SK-N-SH (cell line): ENCODE measurements around the gene GAPVD1. TPM values are rescaled to one million over a fixed set of nuclear protein-coding genes. Genes with fewer than 3 reads are reported as not detected.
A peak's percentile ranks its signal among the peaks of the same experiment; 100 is the strongest.

ENCODE experiments used
- CTCF ChIA-PET: fragments of 300-600, 350-600 bp; formaldehyde crosslinking; extraction: SDS; loops from one replicate; lab custom pipeline; 2021; lab: Yijun Ruan, JAX
- POLR2A ChIA-PET: fragments of 350-600 bp; sonication (Branson Sonifier 250); formaldehyde crosslinking; extraction: SDS; loops from one replicate; lab custom pipeline; 2020; ENCODE audit warnings: antibody characterized with exemption, inconsistent platforms; lab: Yijun Ruan, JAX
- DNase-seq: peaks from one replicate; pipeline ENCODE4 v3.0.0; 2012
- H2AFZ ChIP-seq: fragments of 200-600 bp; sonication (generic); 2 replicates; pipeline ENCODE4 v1.8.1; 2016; ENCODE audit warnings: antibody characterized with exemption, mild to moderate bottlenecking, low read depth
- H3F3A ChIP-seq: fragments of 200-600 bp; sonication (generic); replicated peaks from 2 replicates; pipeline ENCODE3; 2016; ENCODE audit warnings: antibody characterized with exemption, mild to moderate bottlenecking; ENCODE audit not compliant: insufficient read depth
- H3K27ac ChIP-seq, 2 experiments: fragments of 200-500 bp in 1 of 2; fragments of 200-600 bp in 1 of 2; sonication (Bioruptor generic) in 1 of 2; sonication (generic), shearing (Covaris generic) in 1 of 2; 2 replicates each; pipeline versions ENCODE4 v1.5.1 to v1.6.1; 2014 to 2016; ENCODE audit warnings: low read depth in 2 of 2, inconsistent platforms in 1 of 2, low read length in 1 of 2, mild to moderate bottlenecking in 1 of 2, mixed read lengths in 1 of 2
- H3K27me3 ChIP-seq: fragments of 200-600 bp; sonication (generic), shearing (Covaris generic); 2 replicates; pipeline ENCODE4 v1.6.1; 2016; ENCODE audit warnings: mixed run types; ENCODE audit not compliant: insufficient read depth
- H3K36me3 ChIP-seq, 2 experiments: fragments of 200-500 bp in 1 of 2; fragments of 200-600 bp in 1 of 2; sonication (Bioruptor generic) in 1 of 2; sonication (generic) in 1 of 2; replicated peaks in 1 of 2; 2 replicates each; pipeline versions ENCODE3 to v1.5.1; 2014 to 2016; ENCODE audit warnings: low read length in 1 of 2, mild to moderate bottlenecking in 1 of 2; ENCODE audit not compliant: insufficient read depth in 2 of 2, control insufficient read depth in 1 of 2
- H3K4me1 ChIP-seq, 2 experiments: fragments of 200-500 bp in 1 of 2; fragments of 200-600 bp in 1 of 2; sonication (Bioruptor generic) in 1 of 2; sonication (generic), shearing (Covaris generic) in 1 of 2; 2 replicates each; pipeline versions ENCODE4 v1.5.1 to v1.6.1; 2014 to 2016; ENCODE audit warnings: low read depth in 1 of 2, low read length in 1 of 2, mixed run types in 1 of 2; ENCODE audit not compliant: insufficient read depth in 2 of 2, control insufficient read depth in 1 of 2
- H3K4me2 ChIP-seq: fragments of 200-600 bp; sonication (generic), shearing (Covaris generic); 2 replicates; pipeline ENCODE4 v1.6.1; 2017; ENCODE audit warnings: mixed run types
- H3K4me3 ChIP-seq, 2 experiments: fragments of 200-500 bp in 1 of 2; fragments of 200-600 bp in 1 of 2; sonication (Bioruptor generic) in 1 of 2; sonication (generic), shearing (Covaris generic) in 1 of 2; 2 replicates each; pipeline versions ENCODE4 v1.5.1 to v1.8.1; 2014 to 2016; ENCODE audit warnings: low read depth in 2 of 2, inconsistent platforms in 1 of 2, low read length in 1 of 2, mild to moderate bottlenecking in 1 of 2, mixed read lengths in 1 of 2, moderate library complexity in 1 of 2
- H3K79me2 ChIP-seq: fragments of 200-600 bp; sonication (generic); 2 replicates; pipeline ENCODE4 v1.8.1; 2017; ENCODE audit warnings: mild to moderate bottlenecking; ENCODE audit not compliant: insufficient read depth
- H3K9ac ChIP-seq: fragments of 200-600 bp; sonication (generic); 2 replicates; pipeline ENCODE4 v1.6.1; 2017; ENCODE audit warnings: mixed run types
- H3K9me2 ChIP-seq: fragments of 200-600 bp; sonication (generic); 2 replicates; pipeline ENCODE4 v1.6.1; 2017; ENCODE audit warnings: mixed run types
- H3K9me3 ChIP-seq: fragments of 200-600 bp; sonication (generic); 2 replicates; pipeline ENCODE4 v1.6.1; 2017; ENCODE audit warnings: mixed run types, mild to moderate bottlenecking, moderate library complexity
- H4K20me1 ChIP-seq: fragments of 200-600 bp; sonication (generic); 2 replicates; pipeline ENCODE4 v1.6.1; 2017; ENCODE audit warnings: mild to moderate bottlenecking, mixed run types; ENCODE audit not compliant: insufficient read depth
- ELF1 ChIP-seq: IDR thresholded peaks from 2 replicates; pipeline ENCODE4 v1.4.0; 2012
- GATA2 ChIP-seq: sonication (generic); formaldehyde crosslinking; IDR thresholded peaks from 2 replicates; pipeline ENCODE4 v1.5.0; 2020; ENCODE audit warnings: mild to moderate bottlenecking, missing genetic modification reagents
- JUND ChIP-seq: IDR thresholded peaks from 2 replicates; pipeline ENCODE4 v1.4.0; 2012
- NFIC ChIP-seq: IDR thresholded peaks from 2 replicates; pipeline ENCODE4 v1.4.0; 2012; ENCODE audit warnings: borderline replicate concordance
- RFX5 ChIP-seq: IDR thresholded peaks from 2 replicates; pipeline ENCODE4 v1.6.1; 2012; ENCODE audit warnings: mild to moderate bottlenecking, improper control_type of control experiment, low read length
- SIN3A ChIP-seq: IDR thresholded peaks from 2 replicates; pipeline ENCODE4 v1.6.1; 2012; ENCODE audit warnings: low read depth, mild to moderate bottlenecking, low read length, moderate library complexity, borderline replicate concordance
- SMC3 ChIP-seq: IDR thresholded peaks from 2 replicates; pipeline ENCODE4 v1.6.1; 2012; ENCODE audit warnings: low read depth, low read length, improper control_type of control experiment
- WGBS: methylation state at CpG from one replicate; pipeline ENCODE4 v1.1.6; 2017; ENCODE audit warnings: low lambda C conversion rate; 5-methylcytosine and 5-hydroxymethylcytosine counted together
- polyA plus RNA-seq, 3 experiments: library from polyadenylated mRNA; depleted of rRNA; stranded (reverse); fragments of >200 nt; gene quantifications; 2 replicates each; pipeline ENCODE4 v1.2.3, GENCODE V29; 2012
- TF ChIP-seq, protein P1 (sequence below): IDR thresholded peaks from 2 replicates; pipeline ENCODE4 v1.6.1; 2012; ENCODE audit warnings: mild to moderate bottlenecking, low read depth, low read length, moderate library complexity
- TF ChIP-seq, protein P2 (sequence below): IDR thresholded peaks from 2 replicates; pipeline ENCODE4 v1.4.0; 2012; ENCODE audit warnings: low read depth, borderline replicate concordance

GAPVD1 gene
- polyA plus RNA-seq, 1 of the 3 experiments (the other 2 are of a cell fraction), result 10.5 TPM

DNA sequence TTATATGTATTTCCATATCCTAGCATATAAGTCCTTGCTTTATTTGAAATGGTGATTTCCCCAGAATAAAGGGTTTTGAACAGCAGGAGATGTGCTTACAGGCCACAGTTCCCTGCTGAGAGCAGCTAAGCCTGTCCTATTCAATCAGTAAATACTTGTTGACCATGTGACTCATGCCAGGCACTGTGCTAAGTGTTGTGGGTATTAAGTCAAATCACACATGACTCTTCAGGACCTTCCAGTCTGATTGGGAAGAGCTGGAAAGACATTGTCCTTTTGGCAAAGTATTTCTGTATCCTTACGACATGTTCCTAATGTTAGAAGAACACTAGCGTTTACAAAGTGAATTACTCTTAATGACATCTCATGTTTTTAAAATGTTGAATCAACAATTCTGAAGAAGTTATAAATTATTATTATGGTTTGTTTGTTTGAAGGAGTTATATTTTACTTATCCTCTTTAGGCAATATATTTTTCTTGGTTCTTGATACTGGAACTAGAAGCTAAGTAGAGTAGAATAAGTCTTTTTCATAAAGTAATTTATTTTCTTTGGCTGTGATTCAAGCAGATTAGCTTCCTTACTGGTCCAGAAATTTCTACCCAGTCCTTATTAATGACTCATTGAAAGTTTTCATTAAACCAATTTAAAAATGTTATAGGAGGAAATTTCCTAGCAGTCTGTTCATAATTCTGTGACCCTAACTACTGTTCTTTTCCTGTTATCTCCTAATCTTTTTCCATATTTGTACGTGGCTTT lies 82.1 kb downstream of the GAPVD1 start (continued):
- TF ChIP-seq, protein P1, sequence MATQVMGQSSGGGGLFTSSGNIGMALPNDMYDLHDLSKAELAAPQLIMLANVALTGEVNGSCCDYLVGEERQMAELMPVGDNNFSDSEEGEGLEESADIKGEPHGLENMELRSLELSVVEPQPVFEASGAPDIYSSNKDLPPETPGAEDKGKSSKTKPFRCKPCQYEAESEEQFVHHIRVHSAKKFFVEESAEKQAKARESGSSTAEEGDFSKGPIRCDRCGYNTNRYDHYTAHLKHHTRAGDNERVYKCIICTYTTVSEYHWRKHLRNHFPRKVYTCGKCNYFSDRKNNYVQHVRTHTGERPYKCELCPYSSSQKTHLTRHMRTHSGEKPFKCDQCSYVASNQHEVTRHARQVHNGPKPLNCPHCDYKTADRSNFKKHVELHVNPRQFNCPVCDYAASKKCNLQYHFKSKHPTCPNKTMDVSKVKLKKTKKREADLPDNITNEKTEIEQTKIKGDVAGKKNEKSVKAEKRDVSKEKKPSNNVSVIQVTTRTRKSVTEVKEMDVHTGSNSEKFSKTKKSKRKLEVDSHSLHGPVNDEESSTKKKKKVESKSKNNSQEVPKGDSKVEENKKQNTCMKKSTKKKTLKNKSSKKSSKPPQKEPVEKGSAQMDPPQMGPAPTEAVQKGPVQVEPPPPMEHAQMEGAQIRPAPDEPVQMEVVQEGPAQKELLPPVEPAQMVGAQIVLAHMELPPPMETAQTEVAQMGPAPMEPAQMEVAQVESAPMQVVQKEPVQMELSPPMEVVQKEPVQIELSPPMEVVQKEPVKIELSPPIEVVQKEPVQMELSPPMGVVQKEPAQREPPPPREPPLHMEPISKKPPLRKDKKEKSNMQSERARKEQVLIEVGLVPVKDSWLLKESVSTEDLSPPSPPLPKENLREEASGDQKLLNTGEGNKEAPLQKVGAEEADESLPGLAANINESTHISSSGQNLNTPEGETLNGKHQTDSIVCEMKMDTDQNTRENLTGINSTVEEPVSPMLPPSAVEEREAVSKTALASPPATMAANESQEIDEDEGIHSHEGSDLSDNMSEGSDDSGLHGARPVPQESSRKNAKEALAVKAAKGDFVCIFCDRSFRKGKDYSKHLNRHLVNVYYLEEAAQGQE, result no peak
- TF ChIP-seq NFIC (0 out of 2 replicates have a peak, but pooled peaks have one; percentile 13), JUND (peak; percentile 48; the same call in 1 of the 2 replicates)

DNA sequence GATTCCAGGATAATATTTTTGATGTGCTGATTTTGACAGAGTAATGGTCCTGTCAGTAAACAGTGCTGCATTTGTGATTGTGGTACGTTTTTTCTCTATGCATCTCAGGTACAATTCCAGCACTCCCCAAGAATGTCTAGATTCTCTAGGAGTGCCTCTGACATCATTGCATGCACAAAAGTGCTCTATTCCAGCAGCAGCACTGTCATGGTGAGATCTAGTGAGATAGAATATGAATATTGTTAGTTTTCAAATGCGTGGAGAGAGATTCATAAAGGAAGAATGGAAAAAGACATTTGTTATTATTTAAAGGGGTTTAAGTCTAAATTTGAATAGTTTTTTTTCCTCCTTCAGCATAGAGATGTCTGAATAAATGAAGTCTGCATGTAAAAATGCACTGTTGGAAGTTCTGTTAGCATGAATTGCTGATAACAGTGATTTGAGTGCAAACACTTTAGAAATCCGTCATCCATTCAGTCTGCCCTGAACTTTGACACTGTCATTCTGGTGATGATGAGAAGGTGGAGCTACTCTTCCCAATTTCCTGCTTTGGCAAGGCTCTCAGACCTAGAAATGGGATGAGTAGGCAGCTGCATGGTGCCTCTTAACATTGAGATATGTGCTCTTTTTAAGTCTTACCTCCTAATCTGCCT lies 84.6 kb downstream of the GAPVD1 start:
- DNase-seq, result no peak
- peaks cover 11% of the 10 kb centered on the region; the same call in 1 of the 2 replicates for H4K20me1 ChIP-seq
- no peak overlapping the region for H2AFZ ChIP-seq
- ChIA-PET CTCF (interaction anchor here (0.9 kb wide), 1 partner anchor 85 kb away, joined by 3 read pairs; the partner anchor contains the start of gene GAPVD1), POLR2A (no interaction called here)
- no peaks in the 10 kb centered on the region for H3K79me2 ChIP-seq
- no peak overlapping the region for H3K4me2 ChIP-seq
- H3K4me1 ChIP-seq, result peaks cover 4 to 16% of the 10 kb centered on the region in 2 experiments; a peak in 3 of 4 replicates
- H3K9ac ChIP-seq, result no peak overlapping the region
- H3K9me2 ChIP-seq, result no peaks in the 10 kb centered on the region
- no peaks in the 10 kb centered on the region for H3K27me3 ChIP-seq
- TF ChIP-seq RFX5, result no peak
- no peak for TF ChIP-seq SMC3
- TF ChIP-seq ELF1, result no peak
- TF ChIP-seq, protein P2, sequence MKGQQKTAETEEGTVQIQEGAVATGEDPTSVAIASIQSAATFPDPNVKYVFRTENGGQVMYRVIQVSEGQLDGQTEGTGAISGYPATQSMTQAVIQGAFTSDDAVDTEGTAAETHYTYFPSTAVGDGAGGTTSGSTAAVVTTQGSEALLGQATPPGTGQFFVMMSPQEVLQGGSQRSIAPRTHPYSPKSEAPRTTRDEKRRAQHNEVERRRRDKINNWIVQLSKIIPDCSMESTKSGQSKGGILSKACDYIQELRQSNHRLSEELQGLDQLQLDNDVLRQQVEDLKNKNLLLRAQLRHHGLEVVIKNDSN, result no peak
- TF ChIP-seq GATA2 (CRISPR knock-in tag), result no peak
- no peak for TF ChIP-seq SIN3A
- WGBS, result 93% methylated on average over 3 of the region's 3 CpGs
- H3K4me3 ChIP-seq, result no peak overlapping the region
- H3K27ac ChIP-seq, result no peak overlapping the region
- H3K36me3 ChIP-seq, result peaks cover 56 to 71% of the 10 kb centered on the region in 2 experiments
- no peaks in the 10 kb centered on the region for H3K9me3 ChIP-seq
- H3F3A ChIP-seq, result peaks cover 24% of the 10 kb centered on the region
